Frontal cortex (tissue), 4 donors: ENCODE measurements around the gene ZFR. TPM values are rescaled to one million over a fixed set of nuclear protein-coding genes. Genes with fewer than 3 reads are reported as not detected.

Source experiments
- DNase-seq, 2 donors: peaks; one replicate each; pipeline ENCODE4 v3.0.0; 2012; ENCODE audit warnings: low spot score in 2 of 2
- FAIRE-seq: peaks from 2 replicates; lab custom pipeline; 2012; peaks lifted over from hg19 to GRCh38; lab: Jason Lieb, UNC
- small RNA-seq: library from RNA; depleted of rRNA; stranded (forward); fragments of <200 nt; gene quantifications from one replicate; pipeline ENCODE3, GENCODE V24; 2014
- total RNA-seq: library from RNA; depleted of rRNA; stranded (reverse); fragments of >200 nt; gene quantifications from one replicate; pipeline ENCODE4 v1.2.3, GENCODE V29; 2014
- donor health status: control.
- donor health status: control.
- donor health status: control.

Gene ZFR
- total RNA-seq, 1 donor from 2014 or later, result 144 TPM

DNA sequence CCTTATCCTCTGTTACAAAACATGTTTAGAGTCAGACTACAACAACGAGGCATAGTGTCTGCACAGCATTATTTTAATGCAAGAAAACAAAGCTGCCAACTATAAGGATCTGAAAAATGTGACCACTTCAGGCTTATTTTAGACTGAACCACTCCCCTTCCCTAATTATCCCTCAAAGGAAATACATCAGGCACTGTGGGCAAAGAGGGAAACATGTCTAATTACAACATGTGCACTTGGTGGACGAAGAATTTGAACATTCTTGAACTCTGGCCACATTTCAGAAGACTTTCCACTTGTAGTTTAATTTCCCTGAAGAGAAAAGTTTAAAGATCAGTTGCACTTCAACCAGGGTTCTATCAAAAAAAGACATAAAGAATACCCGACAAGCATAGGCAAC lies 135.6 kb downstream of the ZFR start:
- FAIRE-seq (no peak), DNase-seq (no peak)

DNA sequence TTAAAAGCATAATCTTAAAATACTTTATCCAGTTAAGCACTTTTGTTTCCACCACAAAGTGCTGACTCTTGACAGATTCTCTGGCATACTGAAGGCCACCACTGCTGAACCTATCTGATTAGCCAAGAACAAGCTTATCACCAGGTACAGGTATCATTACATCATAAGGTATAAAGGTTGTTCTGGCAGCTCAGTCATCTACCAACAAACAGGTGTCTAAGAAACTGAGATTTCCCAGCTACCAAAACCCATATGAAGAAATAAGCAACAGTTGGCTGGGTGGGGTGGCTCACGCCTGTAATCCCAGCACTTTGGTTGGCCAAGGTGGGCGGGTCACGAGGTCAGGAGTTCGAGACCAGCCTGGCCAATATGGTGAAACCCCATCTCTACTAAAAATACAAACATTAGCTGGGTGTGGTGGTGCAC lies 136.8 kb downstream of the ZFR start:
- FAIRE-seq (no peak), DNase-seq (no peak)

DNA sequence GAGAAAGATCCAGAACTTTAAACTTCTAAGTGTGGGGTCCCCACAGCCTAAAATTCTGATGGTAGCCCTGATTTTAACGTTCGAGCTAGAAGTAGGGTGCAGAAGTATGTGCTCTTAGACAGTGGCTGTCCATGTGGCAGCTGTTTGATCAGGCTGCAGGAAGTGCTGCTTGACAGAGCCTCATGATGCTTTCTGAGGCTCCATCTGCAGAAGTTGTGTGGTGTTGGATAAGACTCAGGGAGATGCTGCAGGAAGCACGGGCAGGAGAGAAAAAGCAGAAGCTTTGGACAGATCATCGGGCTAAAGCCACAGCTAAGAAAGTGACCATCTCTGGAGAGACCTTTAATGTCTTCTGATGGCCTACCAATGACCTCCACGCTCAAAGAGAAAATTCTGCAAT lies 139.9 kb downstream of the ZFR start:
- FAIRE-seq, result no peak
- DNase-seq, result no peak

Small RNA genes lying within 50 kb of the gene (small RNA-seq; reads per million reads assigned to genes)
- gene MIR579 (0.13 reads per million), gene RNU6-378P (not detected)

Other genes with a start within 250 kb of the ZFR start
- gene MTMR12, start 131.8 kb downstream of the ZFR start, total RNA-seq, result 16.7 TPM
- gene SUB1, start 140.8 kb upstream of the ZFR start, total RNA-seq, result 383 TPM